OCI-LY7 (cell line): ENCODE measurements around the gene VNN1. TPM values are rescaled to one million over a fixed set of nuclear protein-coding genes. Genes with fewer than 3 reads are reported as not detected.
"Not testable (repeated sequence)": the region's sequence is repeated elsewhere in the genome, so short reads cannot be mapped to it uniquely, and the experiment has no call there.

Experiments
- BruUV-seq: library from RNA; stranded (reverse); fragments of 400-500 nt; replicated peaks from 2 replicates; lab custom pipeline; 2021; lab: Mats Ljungman, UMichigan
- CTCF ChIA-PET: fragments of 300-600 bp; sonication (Branson Sonifier 250); formaldehyde crosslinking; loops from one replicate; lab custom pipeline; 2022; ENCODE audit warnings: antibody characterized with exemption; ENCODE audit not compliant: unreplicated experiment; lab: Charles Lee
- POLR2A ChIA-PET: fragments of 300-600 bp; sonication (Branson Sonifier 250); formaldehyde crosslinking; loops from one replicate; lab custom pipeline; 2022; ENCODE audit warnings: antibody characterized with exemption; lab: Charles Lee
- DNase-seq: peaks from one replicate; pipeline ENCODE4 v3.0.0-alpha.2; 2015; ENCODE audit warnings: low spot score
- H2AFZ ChIP-seq: fragments of 200-600 bp; sonication (generic), shearing (Covaris generic); 2 replicates; pipeline ENCODE4 v1.6.1; 2014; ENCODE audit warnings: mild to moderate bottlenecking, antibody characterized with exemption, low read length, moderate library complexity
- H3K27ac ChIP-seq: fragments of 200-600 bp; sonication (generic); 2 replicates; pipeline ENCODE4 v1.5.1; 2014; ENCODE audit warnings: mixed run types, low read depth, mild to moderate bottlenecking, moderate library complexity, low read length, inconsistent platforms; ENCODE audit not compliant: poor library complexity, severe bottlenecking
- H3K36me3 ChIP-seq: fragments of 200-600 bp; sonication (generic); 2 replicates; pipeline ENCODE4 v1.6.1; 2014; ENCODE audit warnings: mild to moderate bottlenecking, antibody characterized with exemption, low read length, moderate library complexity, mixed read lengths; ENCODE audit not compliant: insufficient read depth
- H3K4me1 ChIP-seq: fragments of 200-600 bp; sonication (generic); 2 replicates; pipeline ENCODE4 v1.5.1; 2014; ENCODE audit warnings: mild to moderate bottlenecking, low read length; ENCODE audit not compliant: insufficient read depth, poor library complexity, severe bottlenecking
- H3K4me2 ChIP-seq: fragments of 200-600 bp; sonication (generic); 2 replicates; pipeline ENCODE4 v1.6.1; 2014; ENCODE audit warnings: mild to moderate bottlenecking, low read length
- H3K4me3 ChIP-seq: fragments of 200-600 bp; sonication (generic); 2 replicates; pipeline ENCODE4 v1.5.1; 2014; ENCODE audit warnings: mild to moderate bottlenecking, low read depth, low read length; ENCODE audit not compliant: poor library complexity, severe bottlenecking
- H3K79me2 ChIP-seq: fragments of 200-600 bp; sonication (generic); 2 replicates; pipeline ENCODE4 v1.6.1; 2016; ENCODE audit warnings: low read depth, mild to moderate bottlenecking, low read length, moderate library complexity, mixed read lengths; ENCODE audit not compliant: insufficient read depth
- H3K9me2 ChIP-seq: fragments of 200-600 bp; sonication (generic); 2 replicates; pipeline ENCODE4 v1.6.1; 2016; ENCODE audit warnings: mild to moderate bottlenecking, low read length, mixed read lengths; ENCODE audit not compliant: insufficient read depth
- H3K9me3 ChIP-seq: fragments of 200-600 bp; sonication (generic); 2 replicates; pipeline ENCODE4 v1.6.1; 2014; ENCODE audit warnings: mild to moderate bottlenecking, mixed run types, low read length, mixed read lengths
- H4K20me1 ChIP-seq: fragments of 200-600 bp; sonication (generic); 2 replicates; pipeline ENCODE4 v1.6.1; 2014; ENCODE audit warnings: mild to moderate bottlenecking, antibody characterized with exemption, low read length, moderate library complexity, mixed read lengths; ENCODE audit not compliant: insufficient read depth
- EZH2phosphoT487 ChIP-seq: fragments of 200-600 bp; sonication (generic); IDR thresholded peaks from 2 replicates; pipeline ENCODE4 v1.6.1; 2018; ENCODE audit warnings: low read depth, borderline replicate concordance, mild to moderate bottlenecking, mixed run types, antibody characterized with exemption, low read length, moderate library complexity, mixed read lengths
- intact Hi-C: fragments of 100-400 bp; cut with micrococcal nuclease; formaldehyde crosslinking; loops from one replicate; pipeline ENCODE4 v1.10.0; 2022; ENCODE audit not compliant: unreplicated experiment
- total RNA-seq, 2 experiments: library from RNA; depleted of rRNA in 1 of 2; stranded (reverse); fragments of >200 nt in 1 of 2; shearing (Covaris generic) in 1 of 2; gene quantifications; 2 replicates each; pipeline ENCODE4 v1.2.3, GENCODE V29; 2014 to 2022
- TF ChIP-seq, protein P1 (sequence below): fragments of 200-600 bp; sonication (generic); conservative IDR thresholded peaks from 2 replicates; pipeline ENCODE4 v1.5.1; 2014; ENCODE audit warnings: mild to moderate bottlenecking, antibody characterized with exemption, low read length, moderate library complexity, mixed read lengths

Gene VNN1
- total RNA-seq, 2 experiments from 2014 or later = not detected

DNA sequence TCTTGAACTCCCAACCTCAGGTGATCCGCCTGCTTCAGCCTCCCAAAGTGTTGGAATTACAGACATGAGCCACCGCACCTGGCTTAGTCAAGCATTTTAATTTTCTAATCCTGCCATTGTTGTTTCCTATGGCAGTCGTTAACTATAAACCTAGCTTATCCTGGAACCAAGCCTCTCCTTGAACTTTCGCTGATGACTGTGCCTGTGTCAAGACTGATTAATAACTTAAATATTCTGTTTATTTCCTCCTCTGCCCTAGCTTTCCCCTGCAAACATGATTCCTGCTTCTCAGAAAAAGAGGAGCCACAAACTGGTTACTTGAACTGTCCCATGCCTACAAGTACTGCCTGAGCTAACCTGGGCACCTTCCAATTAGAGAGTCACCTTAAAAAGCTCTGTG is 1.5 kb downstream of the VNN1 start:
- Histone ChIP-seq H3K27ac (no peak overlapping the region), H3K79me2 (no peaks in the 10 kb centered on the region), H3K4me3 (no peak overlapping the region), H3K9me2 (no peaks in the 10 kb centered on the region), H2AFZ (no peak overlapping the region), H3K36me3 (no peaks in the 10 kb centered on the region), H3K9me3 (no peaks in the 10 kb centered on the region), H4K20me1 (no peaks in the 10 kb centered on the region), H3K4me2 (no peak overlapping the region), H3K4me1 (peaks cover 15% of the 10 kb centered on the region)
- DNase-seq = no peak
- POLR2A ChIA-PET = interaction anchor here (0.6 to 1.7 kb wide), 4 partner anchors 8 to 726 kb away, joined by 3 to 7 read pairs (median 4); no protein-coding TSS in a partner anchor
- TF ChIP-seq, protein P1, sequence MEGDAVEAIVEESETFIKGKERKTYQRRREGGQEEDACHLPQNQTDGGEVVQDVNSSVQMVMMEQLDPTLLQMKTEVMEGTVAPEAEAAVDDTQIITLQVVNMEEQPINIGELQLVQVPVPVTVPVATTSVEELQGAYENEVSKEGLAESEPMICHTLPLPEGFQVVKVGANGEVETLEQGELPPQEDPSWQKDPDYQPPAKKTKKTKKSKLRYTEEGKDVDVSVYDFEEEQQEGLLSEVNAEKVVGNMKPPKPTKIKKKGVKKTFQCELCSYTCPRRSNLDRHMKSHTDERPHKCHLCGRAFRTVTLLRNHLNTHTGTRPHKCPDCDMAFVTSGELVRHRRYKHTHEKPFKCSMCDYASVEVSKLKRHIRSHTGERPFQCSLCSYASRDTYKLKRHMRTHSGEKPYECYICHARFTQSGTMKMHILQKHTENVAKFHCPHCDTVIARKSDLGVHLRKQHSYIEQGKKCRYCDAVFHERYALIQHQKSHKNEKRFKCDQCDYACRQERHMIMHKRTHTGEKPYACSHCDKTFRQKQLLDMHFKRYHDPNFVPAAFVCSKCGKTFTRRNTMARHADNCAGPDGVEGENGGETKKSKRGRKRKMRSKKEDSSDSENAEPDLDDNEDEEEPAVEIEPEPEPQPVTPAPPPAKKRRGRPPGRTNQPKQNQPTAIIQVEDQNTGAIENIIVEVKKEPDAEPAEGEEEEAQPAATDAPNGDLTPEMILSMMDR = no peak
- TF ChIP-seq EZH2phosphoT487 = no peak
- CTCF ChIA-PET = no interaction called here
- BruUV-seq = no TSS peak
- intact Hi-C loops = no loop called here

DNA sequence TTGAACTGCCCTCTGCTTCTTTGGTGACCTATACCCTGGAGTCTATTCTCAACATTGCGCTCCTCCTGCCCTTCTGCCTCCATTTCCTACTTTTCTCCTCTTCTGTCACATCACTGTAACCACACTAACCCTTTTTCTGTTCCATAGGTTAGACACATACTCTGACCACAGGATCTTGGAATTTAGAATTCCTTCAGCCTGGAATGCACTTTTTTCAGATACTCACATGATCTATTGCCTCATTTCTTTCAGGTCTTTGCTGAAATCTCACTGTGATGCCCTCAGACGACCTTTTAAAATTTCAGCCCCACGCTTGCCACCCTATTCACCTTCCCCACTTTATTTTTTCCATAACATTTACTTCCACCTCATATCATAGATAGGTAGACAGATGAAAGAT is 5.1 kb downstream of the VNN1 start:
- no peaks in the 10 kb centered on the region for H3K79me2 ChIP-seq
- H3K4me2 ChIP-seq = no peak overlapping the region
- H3K36me3 ChIP-seq = no peaks in the 10 kb centered on the region
- no peaks in the 10 kb centered on the region for H4K20me1 ChIP-seq
- H3K4me3 ChIP-seq = no peak overlapping the region
- BruUV-seq = no TSS peak
- intact Hi-C loops = no loop called here
- TF ChIP-seq, protein P1 = no peak
- no peak for TF ChIP-seq EZH2phosphoT487
- no peak overlapping the region for H2AFZ ChIP-seq
- CTCF ChIA-PET = no interaction called here
- 0 out of 2 replicates have a peak, but pooled peaks cover 11% of the 10 kb centered on the region for H3K9me3 ChIP-seq
- DNase-seq = no peak
- peaks cover 18% of the 10 kb centered on the region for H3K4me1 ChIP-seq
- H3K27ac ChIP-seq = no peak overlapping the region
- POLR2A ChIA-PET = interaction anchor here (0.7 kb wide), 1 partner anchor 104 kb away, joined by 3 read pairs; no protein-coding TSS in a partner anchor
- H3K9me2 ChIP-seq = no peaks in the 10 kb centered on the region

DNA sequence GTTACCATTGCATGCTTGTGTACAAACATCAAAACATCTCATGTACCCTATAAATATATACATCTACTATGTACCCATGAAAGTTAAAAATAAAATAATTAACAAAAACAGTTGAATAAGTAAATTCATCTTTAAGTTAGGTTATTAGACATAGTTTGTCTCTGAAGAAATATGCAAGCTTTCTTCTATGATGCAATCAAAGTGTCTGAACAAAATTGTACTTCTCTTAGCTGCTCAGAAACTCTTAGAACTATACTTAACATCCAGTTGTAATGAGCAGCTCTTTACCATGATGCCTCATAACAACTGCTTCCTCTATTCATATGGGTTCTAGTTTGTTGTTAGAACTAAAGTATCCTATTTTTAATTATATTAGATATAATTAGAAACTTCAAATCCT is 5.9 kb downstream of the VNN1 start:
- Histone ChIP-seq H3K79me2 (no peaks in the 10 kb centered on the region), H3K4me3 (no peak overlapping the region), H2AFZ (no peak overlapping the region), H3K9me3 (0 out of 2 replicates have a peak, but pooled peaks cover 11% of the 10 kb centered on the region), H4K20me1 (no peaks in the 10 kb centered on the region), H3K36me3 (no peaks in the 10 kb centered on the region), H3K9me2 (no peaks in the 10 kb centered on the region), H3K4me2 (no peak overlapping the region), H3K4me1 (peaks cover 11% of the 10 kb centered on the region), H3K27ac (no peak overlapping the region)
- no peak for DNase-seq
- TF ChIP-seq EZH2phosphoT487 = no peak
- TF ChIP-seq, protein P1 = no peak
- intact Hi-C loops = no loop called here
- POLR2A ChIA-PET = interaction anchor here (0.6 kb wide), 1 partner anchor 612 kb away, joined by 3 read pairs; no protein-coding TSS in a partner anchor
- no TSS peak for BruUV-seq
- CTCF ChIA-PET = no interaction called here

DNA sequence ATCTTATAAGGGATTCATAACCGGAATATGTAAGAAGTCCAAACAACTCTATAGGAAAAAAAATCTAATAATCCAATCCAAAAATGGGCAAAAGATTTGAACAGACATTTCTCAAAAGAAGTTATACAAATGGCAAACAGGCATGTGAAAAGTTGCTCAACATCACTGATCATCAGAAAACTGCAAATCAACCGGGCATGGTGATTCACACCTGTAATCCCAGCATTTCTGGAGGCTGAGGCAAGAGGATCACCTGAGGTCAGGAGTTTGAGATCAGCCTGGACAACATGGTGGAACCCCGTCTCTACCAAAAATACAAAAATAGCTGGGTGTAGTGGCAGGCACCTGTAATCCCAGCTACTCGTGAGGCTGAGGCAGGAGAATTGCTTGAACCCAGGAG is 7.1 kb downstream of the VNN1 start:
- H3K9me3 ChIP-seq = 0 out of 2 replicates have a peak, but pooled peaks cover 11% of the 10 kb centered on the region
- H3K36me3 ChIP-seq, H2AFZ ChIP-seq, H3K4me2 ChIP-seq, H4K20me1 ChIP-seq, intact Hi-C loops, CTCF ChIA-PET, H3K79me2 ChIP-seq, BruUV-seq, H3K4me3 ChIP-seq, H3K27ac ChIP-seq, DNase-seq, H3K9me2 ChIP-seq: not testable (repeated sequence)
- peaks cover 11% of the 10 kb centered on the region for H3K4me1 ChIP-seq
- POLR2A ChIA-PET = interaction anchor here (0.7 to 1.3 kb wide), 2 partner anchors 14 to 18 kb away, joined by 3 read pairs; no protein-coding TSS in a partner anchor
